A673 (cell line): ENCODE results near the gene ZBTB2. TPM values are rescaled to one million over a fixed set of nuclear protein-coding genes. Genes with fewer than 3 reads are reported as not detected.

Experiments
- BruUV-seq: library from RNA; stranded (reverse); fragments of 400-500 nt; replicated peaks from 2 replicates; lab custom pipeline; 2021; lab: Mats Ljungman, UMichigan
- CTCF ChIA-PET: fragments of 300-600 bp; sonication (Branson Sonifier 250); formaldehyde crosslinking; loops from one replicate; lab custom pipeline; 2022; ENCODE audit warnings: antibody characterized with exemption; lab: Charles Lee
- POLR2A ChIA-PET: fragments of 300-600 bp; sonication (Branson Sonifier 250); formaldehyde crosslinking; loops from one replicate; lab custom pipeline; 2022; ENCODE audit warnings: antibody characterized with exemption; ENCODE audit not compliant: low non-redundant PET; lab: Charles Lee
- DNase-seq: peaks from one replicate; pipeline ENCODE4 v3.0.0-alpha.2; 2015; ENCODE audit warnings: low spot score
- H3K27ac ChIP-seq: fragments of 200-600 bp; sonication (generic); 2 replicates; pipeline ENCODE4 v1.5.1; 2016; ENCODE audit warnings: mixed run types, low read depth, mild to moderate bottlenecking, mixed read lengths, antibody characterized with exemption, low read length; ENCODE audit not compliant: poor library complexity, severe bottlenecking
- H3K27me3 ChIP-seq: fragments of 200-600 bp; sonication (generic); replicated peaks from 2 replicates; pipeline ENCODE4 v1.6.1; 2017; ENCODE audit warnings: mixed run types, low read depth, mild to moderate bottlenecking, mixed read lengths, antibody characterized with exemption, low read length; ENCODE audit not compliant: insufficient read depth, poor library complexity
- H3K36me3 ChIP-seq: fragments of 200-600 bp; sonication (generic); 2 replicates; pipeline ENCODE4 v1.6.1; 2016; ENCODE audit warnings: mixed run types, mild to moderate bottlenecking, mixed read lengths, antibody characterized with exemption, low read length; ENCODE audit not compliant: insufficient read depth, poor library complexity, severe bottlenecking
- H3K4me1 ChIP-seq: fragments of 200-600 bp; sonication (generic); 2 replicates; pipeline ENCODE4 v1.6.1; 2017; ENCODE audit warnings: mixed run types, mild to moderate bottlenecking, mixed read lengths, antibody characterized with exemption, low read length; ENCODE audit not compliant: insufficient read depth, poor library complexity, severe bottlenecking
- H3K4me3 ChIP-seq: fragments of 200-600 bp; sonication (generic); 2 replicates; pipeline ENCODE4 v1.5.1; 2016; ENCODE audit warnings: low read depth, mixed run types, mild to moderate bottlenecking, mixed read lengths, low read length; ENCODE audit not compliant: poor library complexity, severe bottlenecking
- H3K9me3 ChIP-seq: fragments of 200-600 bp; sonication (generic); 2 replicates; pipeline ENCODE4 v1.6.1; 2016; ENCODE audit warnings: mixed run types, low read depth, mild to moderate bottlenecking, mixed read lengths, antibody characterized with exemption, low read length; ENCODE audit not compliant: poor library complexity, severe bottlenecking
- CTCF ChIP-seq: fragments of 300-800, 200-600 bp; sonication (generic); conservative IDR thresholded peaks from 2 replicates; pipeline ENCODE4 v1.5.1; 2017; ENCODE audit warnings: low read depth, mild to moderate bottlenecking, antibody characterized with exemption, low read length, moderate library complexity, mixed read lengths
- EZH2 ChIP-seq: fragments of 200-600 bp; sonication (generic); IDR thresholded peaks from 2 replicates; pipeline ENCODE4 v1.6.1; 2017; ENCODE audit warnings: borderline replicate concordance, low read depth, mild to moderate bottlenecking, mixed read lengths, antibody characterized with exemption, low read length; ENCODE audit not compliant: poor library complexity, severe bottlenecking
- intact Hi-C: fragments of 100-400 bp; cut with micrococcal nuclease; formaldehyde crosslinking; loops from one replicate; pipeline ENCODE4 v1.10.0; 2022; ENCODE audit not compliant: unreplicated experiment
- total RNA-seq: library from RNA; stranded (reverse); gene quantifications from 2 replicates; pipeline ENCODE4 v1.2.3, GENCODE V29; 2021

ZBTB2 gene
- total RNA-seq, 1 experiment from 2014 or later = 24.0 TPM

GRCh38 chr6:151402228-151402627 is 10.9 kb upstream of the ZBTB2 start:
- H3K27ac ChIP-seq = no peak overlapping the region
- peaks cover 40% of the 10 kb centered on the region for H3K36me3 ChIP-seq
- intact Hi-C loops = no loop called here
- POLR2A ChIA-PET = no interaction called here
- no peaks in the 10 kb centered on the region for H3K27me3 ChIP-seq
- H3K9me3 ChIP-seq = no peaks in the 10 kb centered on the region
- H3K4me3 ChIP-seq = no peak overlapping the region
- DNase-seq = no peak
- no peaks in the 10 kb centered on the region for H3K4me1 ChIP-seq
- CTCF ChIA-PET = no interaction called here
- TF ChIP-seq CTCF = no peak
- no peak for TF ChIP-seq EZH2
- no TSS peak for BruUV-seq

GRCh38 chr6:151400473-151400872 is 9.1 kb upstream of the ZBTB2 start:
- no TSS peak for BruUV-seq
- Histone ChIP-seq H3K36me3 (peaks cover 40% of the 10 kb centered on the region), H3K27me3 (no peaks in the 10 kb centered on the region), H3K4me1 (peaks cover under 1% of the 10 kb centered on the region), H3K9me3 (no peaks in the 10 kb centered on the region), H3K4me3 (no peak overlapping the region), H3K27ac (no peak overlapping the region)
- TF ChIP-seq CTCF = no peak
- DNase-seq = no peak
- intact Hi-C loops = no loop called here
- ChIA-PET CTCF (no interaction called here), POLR2A (no interaction called here)

GRCh38 chr6:151399679-151400078 is 8.3 kb upstream of the ZBTB2 start:
- intact Hi-C loops = no loop called here
- ChIA-PET POLR2A (no interaction called here), CTCF (no interaction called here)
- Histone ChIP-seq H3K36me3 (peaks cover 32% of the 10 kb centered on the region), H3K27me3 (no peaks in the 10 kb centered on the region), H3K4me1 (peaks cover 9% of the 10 kb centered on the region), H3K9me3 (no peaks in the 10 kb centered on the region), H3K27ac (no peak overlapping the region), H3K4me3 (no peak overlapping the region)
- no peak for TF ChIP-seq EZH2
- no peak for TF ChIP-seq CTCF
- no TSS peak for BruUV-seq
- DNase-seq = no peak
